ENCODE data around the gene GGN. TPM values are rescaled to one million over a fixed set of nuclear protein-coding genes. Genes with fewer than 3 reads are reported as not detected.

Gene GGN
- total and polyA plus RNA-seq, 9 of the 15 experiments (the other 6 are each of a cell fraction or from before 2014, with no cell fraction given) = 0.15 to 0.33 TPM; not detected in 7

- in situ Hi-C loops (cut with MboI) = no loop called here
- DNase-seq (ENCODE audit: extremely low read depth in 1 of 4, low spot score in 3 of 4) (no peak), FAIRE-seq (no peak), ATAC-seq (no peak)
- ChIA-PET CTCF (ENCODE audit: low intra/inter-chr PET ratio) (interaction anchor here (0.6 kb wide), 1 partner anchor 944 kb away, joined by 4 read pairs; no protein-coding TSS in a partner anchor), POLR2A (interaction anchor here (0.7 to 1.7 kb wide), 5 partner anchors 11 to 216 kb away, joined by 3 to 4 read pairs (median 4); partner anchors contain the start of gene PSMD8)
- no peak overlapping the region for H3K4me3 ChIP-seq
- H3K4me2 ChIP-seq (ENCODE audit: insufficient read depth, low read length) = no peak overlapping the region
- no peak overlapping the region for H3K9ac ChIP-seq (ENCODE audit: insufficient read depth in 1 of 2, low read depth in 2 of 2, low read length in 2 of 2)
- TF ChIP-seq, protein P1, sequence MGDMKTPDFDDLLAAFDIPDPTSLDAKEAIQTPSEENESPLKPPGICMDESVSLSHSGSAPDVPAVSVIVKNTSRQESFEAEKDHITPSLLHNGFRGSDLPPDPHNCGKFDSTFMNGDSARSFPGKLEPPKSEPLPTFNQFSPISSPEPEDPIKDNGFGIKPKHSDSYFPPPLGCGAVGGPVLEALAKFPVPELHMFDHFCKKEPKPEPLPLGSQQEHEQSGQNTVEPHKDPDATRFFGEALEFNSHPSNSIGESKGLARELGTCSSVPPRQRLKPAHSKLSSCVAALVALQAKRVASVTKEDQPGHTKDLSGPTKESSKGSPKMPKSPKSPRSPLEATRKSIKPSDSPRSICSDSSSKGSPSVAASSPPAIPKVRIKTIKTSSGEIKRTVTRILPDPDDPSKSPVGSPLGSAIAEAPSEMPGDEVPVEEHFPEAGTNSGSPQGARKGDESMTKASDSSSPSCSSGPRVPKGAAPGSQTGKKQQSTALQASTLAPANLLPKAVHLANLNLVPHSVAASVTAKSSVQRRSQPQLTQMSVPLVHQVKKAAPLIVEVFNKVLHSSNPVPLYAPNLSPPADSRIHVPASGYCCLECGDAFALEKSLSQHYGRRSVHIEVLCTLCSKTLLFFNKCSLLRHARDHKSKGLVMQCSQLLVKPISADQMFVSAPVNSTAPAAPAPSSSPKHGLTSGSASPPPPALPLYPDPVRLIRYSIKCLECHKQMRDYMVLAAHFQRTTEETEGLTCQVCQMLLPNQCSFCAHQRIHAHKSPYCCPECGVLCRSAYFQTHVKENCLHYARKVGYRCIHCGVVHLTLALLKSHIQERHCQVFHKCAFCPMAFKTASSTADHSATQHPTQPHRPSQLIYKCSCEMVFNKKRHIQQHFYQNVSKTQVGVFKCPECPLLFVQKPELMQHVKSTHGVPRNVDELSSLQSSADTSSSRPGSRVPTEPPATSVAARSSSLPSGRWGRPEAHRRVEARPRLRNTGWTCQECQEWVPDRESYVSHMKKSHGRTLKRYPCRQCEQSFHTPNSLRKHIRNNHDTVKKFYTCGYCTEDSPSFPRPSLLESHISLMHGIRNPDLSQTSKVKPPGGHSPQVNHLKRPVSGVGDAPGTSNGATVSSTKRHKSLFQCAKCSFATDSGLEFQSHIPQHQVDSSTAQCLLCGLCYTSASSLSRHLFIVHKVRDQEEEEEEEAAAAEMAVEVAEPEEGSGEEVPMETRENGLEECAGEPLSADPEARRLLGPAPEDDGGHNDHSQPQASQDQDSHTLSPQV (IDR thresholded peaks at IDR 0.05) = no peak
- TF ChIP-seq NCOA6 (IDR thresholded peaks at IDR 0.05) (no peak), PHF20 (IDR thresholded peaks at IDR 0.05; ENCODE audit: partially characterized antibody) (no peak)
- H3K4me1 ChIP-seq (replicated peaks in 1 of 2; ENCODE audit: control insufficient read depth in 2 of 2, insufficient read depth in 2 of 2, low read length in 2 of 2) = peaks cover 8 to 23% of the 10 kb centered on the region in 2 experiments; a peak in 4 of 5 replicates
- WGBS (ENCODE audit: insufficient coverage, low coverage, missing lambda C conversion rate) = 12% methylated on average over 5 of the region's 5 CpGs
- BruUV-seq (replicated peaks) = no TSS peak
- no peak overlapping the region for H2AFZ ChIP-seq (ENCODE audit: low read depth, low read length)
- H3K27ac ChIP-seq (ENCODE audit: extremely low read depth, low read depth, low read length) = no peak overlapping the region
- peaks cover 24 to 33% of the 10 kb centered on the region in 2 experiments for H3K27me3 ChIP-seq (ENCODE audit: control insufficient read depth in 2 of 2, insufficient read depth in 2 of 2, low read length in 2 of 2)
- no peaks in the 10 kb centered on the region for H3K9me3 ChIP-seq (replicated peaks; ENCODE audit: control insufficient read depth, insufficient read depth, low read depth, low read length)
- H4K20me1 ChIP-seq (replicated peaks; ENCODE audit: control insufficient read depth, insufficient read depth, low read length) = peaks cover 10% of the 10 kb centered on the region; the same call in 1 of the 2 replicates
- no peaks in the 10 kb centered on the region for H3K36me3 ChIP-seq (ENCODE audit: control insufficient read depth, insufficient read depth, low read length)
- H3K79me2 ChIP-seq (ENCODE audit: control insufficient read depth, insufficient read depth, low read length) = no peaks in the 10 kb centered on the region
- intact Hi-C loops (cut with micrococcal nuclease) = no loop called here
- no peaks in the 10 kb centered on the region for H3K9me1 ChIP-seq (ENCODE audit: control insufficient read depth, insufficient read depth, low read length)
These were observed 29.8 kb downstream of the GGN start for GRCh38 chr19:38358071-38358470.

Measured in K562 (cell line).